ENCODE measurements around the gene RYR3.

Gene RYR3

GRCh38 chr15:33322091-33322490 lies 11.3 kb downstream of the RYR3 start:
- no peak for DNase-seq

- DNase-seq, result no peak
Observed at GRCh38 chr15:33324609-33325008, 13.8 kb downstream of the RYR3 start.

- DNase-seq, result no peak
Observed at GRCh38 chr15:33326908-33327307, 16.1 kb downstream of the RYR3 start.

DNA sequence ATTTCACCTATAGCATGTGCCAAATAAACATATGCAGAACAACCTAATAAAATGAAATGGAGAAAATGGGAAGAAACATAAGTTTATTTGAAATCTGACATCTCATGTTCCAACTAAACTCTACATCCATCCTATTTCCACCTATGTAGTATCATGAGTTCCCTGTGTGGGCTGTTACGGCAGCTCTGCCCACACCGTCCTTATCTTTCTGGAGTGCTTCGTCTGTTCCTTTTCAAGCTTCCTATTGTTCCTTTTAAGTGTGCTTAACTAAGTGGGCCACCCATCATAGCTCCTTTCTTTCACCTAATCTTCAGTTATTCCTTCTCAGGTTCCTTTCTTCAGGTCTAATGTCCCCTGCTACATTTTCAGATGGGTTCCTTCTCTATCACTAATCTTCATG lies 17.3 kb downstream of the RYR3 start:
- DNase-seq, result no peak

GRCh38 chr15:33329457-33329856 lies 18.7 kb downstream of the RYR3 start:
- no peak for DNase-seq

GRCh38 chr15:33330931-33331330 lies 20.2 kb downstream of the RYR3 start:
- no peak for DNase-seq

DNA sequence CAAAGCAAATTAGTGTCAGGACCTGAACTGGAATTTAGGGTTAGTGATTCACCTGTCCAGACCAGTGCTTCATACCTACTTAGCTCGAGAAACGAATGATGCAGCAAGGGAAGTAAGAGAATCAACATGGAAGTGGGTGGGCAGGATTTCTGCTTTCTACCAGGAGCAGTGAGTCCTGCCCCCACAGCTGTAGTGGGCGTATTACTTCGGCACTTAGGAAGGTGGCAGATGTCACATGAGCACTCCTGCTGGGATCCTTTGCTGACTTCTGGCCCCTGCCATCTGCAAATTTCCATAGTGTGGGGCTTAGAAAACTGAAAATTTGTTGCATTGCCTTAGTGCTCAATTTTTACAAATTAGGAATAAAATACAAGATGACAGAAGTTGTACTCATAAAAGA lies 31.2 kb downstream of the RYR3 start:
- no peak for DNase-seq

- no peak for DNase-seq
Observed at GRCh38 chr15:33343275-33343674, 32.5 kb downstream of the RYR3 start.

GRCh38 chr15:33344111-33344510 lies 33.3 kb downstream of the RYR3 start:
- DNase-seq, result no peak

GRCh38 chr15:33344530-33344929 lies 33.8 kb downstream of the RYR3 start:
- no peak for DNase-seq

GRCh38 chr15:33354411-33354810 lies 43.6 kb downstream of the RYR3 start:
- no peak for DNase-seq

DNA sequence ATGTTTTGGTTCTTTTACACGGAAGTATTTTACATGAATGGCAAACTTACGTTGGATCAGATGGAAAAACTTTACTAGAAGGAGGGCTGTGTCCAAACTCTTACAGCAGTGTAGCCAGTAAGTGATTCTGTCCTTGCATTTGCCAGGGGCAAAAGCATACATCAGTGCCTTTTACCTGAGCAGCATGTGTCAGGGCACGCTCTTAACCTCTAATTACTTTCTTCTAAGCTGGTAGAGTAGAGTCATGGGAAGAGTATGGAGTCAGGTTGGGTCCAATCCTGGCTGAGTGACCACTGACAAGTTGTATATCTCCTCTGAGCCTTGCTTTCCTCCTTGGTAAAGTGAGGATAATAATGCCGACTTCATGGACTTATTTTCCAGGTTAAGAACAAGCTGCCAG lies 47.1 kb downstream of the RYR3 start:
- no peak for DNase-seq

- no peak for DNase-seq
Observed at GRCh38 chr15:33358306-33358705, 47.5 kb downstream of the RYR3 start.

DNA sequence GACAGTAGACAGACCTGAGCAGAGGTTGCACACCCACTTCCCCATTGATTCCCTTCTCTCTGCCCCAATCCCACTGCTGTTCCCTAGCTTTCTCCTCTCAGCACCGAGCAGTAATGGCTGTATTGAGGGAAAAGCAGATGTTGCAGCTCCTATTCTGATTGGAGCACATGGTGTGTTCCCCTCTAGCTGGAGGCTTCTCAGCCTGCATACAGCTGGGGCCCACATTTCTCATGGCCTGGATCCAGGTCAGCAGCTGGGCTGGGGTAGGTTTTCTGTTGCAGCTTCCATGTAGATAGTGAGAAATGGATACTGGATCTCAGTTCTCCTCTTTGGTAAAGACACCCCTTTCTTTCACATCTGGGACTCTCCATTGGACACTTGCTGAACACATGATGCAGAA lies 50.1 kb downstream of the RYR3 start:
- no peak for DNase-seq

DNA sequence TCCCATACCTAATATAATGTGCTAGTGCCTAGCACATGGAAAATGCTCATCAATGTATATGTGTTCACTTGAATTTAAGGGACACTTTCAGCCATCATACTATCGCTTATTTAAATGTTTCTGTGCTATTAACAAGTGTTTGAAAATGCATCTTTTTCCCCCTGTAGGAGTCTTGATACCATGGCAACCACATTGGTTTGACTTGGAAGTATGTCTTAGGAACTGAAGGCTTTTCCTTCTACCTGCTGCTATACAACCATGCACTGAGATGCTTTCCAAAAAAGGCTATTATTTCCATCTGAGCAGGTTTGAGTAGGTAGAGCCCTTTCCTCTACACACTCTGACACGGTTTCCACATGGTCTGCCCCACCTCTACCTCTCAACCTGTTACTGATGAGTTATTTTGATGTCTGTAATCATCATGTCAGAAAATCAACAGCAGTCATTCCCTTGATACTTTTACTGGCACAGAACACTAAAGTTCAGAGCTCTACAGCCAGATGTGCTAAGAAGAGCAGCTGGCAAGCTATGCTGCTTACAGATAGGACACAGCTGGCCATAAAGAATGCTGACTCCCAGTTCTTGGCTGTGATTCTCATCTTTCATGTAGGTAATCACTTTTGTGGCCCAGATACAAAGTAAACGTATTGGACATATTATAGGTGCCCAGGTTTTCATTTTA lies 59.3 kb downstream of the RYR3 start:
- no peak for DNase-seq

- no peak for DNase-seq
Observed at GRCh38 chr15:33370623-33371020, 59.9 kb downstream of the RYR3 start.

DNA sequence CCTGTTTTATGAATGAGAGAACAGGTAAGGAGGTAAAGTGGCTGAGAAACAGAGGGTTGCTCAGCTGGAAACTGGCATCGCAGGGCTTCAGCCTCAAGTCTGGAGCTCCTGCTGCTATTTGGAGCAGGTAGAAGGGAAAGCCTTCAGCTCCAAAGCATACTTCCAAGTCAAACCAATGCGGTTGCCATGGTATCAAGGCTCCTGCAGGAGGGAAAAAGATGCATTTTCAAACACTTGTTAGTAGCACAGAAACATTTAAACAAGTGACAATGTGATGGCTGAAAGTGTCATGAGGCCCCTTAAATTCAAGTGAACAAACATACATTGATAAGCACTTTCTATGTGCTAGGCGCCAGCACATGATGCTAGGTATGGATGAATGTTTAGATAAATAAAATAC lies 60.4 kb downstream of the RYR3 start:
- no peak for DNase-seq

GRCh38 chr15:33374226-33374914 lies 63.6 kb downstream of the RYR3 start:
- DNase-seq, result no peak

GRCh38 chr15:33375236-33375635 lies 64.5 kb downstream of the RYR3 start:
- no peak for DNase-seq

GRCh38 chr15:33377204-33377603 lies 66.4 kb downstream of the RYR3 start:
- DNase-seq, result no peak

DNA sequence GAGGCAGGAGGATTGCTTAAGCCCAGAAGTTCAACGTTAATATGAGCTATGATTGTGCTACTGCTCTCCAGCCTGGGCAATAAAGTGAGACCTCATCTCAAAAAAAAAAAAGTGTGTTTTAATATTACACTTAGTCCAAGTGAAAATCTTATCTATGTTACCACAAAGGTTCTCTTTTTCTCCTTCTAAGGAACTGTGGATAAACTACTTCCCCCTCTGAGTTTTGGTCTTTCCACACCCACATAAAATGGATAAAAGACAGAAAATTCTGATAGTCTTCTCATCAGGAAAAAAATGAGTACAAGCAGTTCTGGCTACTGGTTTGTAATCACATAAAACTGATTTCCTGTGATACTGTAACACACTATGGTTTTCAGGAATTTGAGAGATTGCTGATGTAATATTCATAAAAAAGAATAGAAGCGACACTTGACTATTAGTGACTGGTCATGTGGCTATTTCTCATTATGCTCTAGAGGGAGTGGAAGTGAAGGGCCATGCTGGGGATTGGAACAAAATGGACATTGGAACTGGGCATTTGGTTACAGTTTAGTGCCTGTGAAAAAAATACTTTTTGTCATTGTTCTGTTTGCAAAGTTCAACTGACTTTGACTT lies 68.2 kb downstream of the RYR3 start:
- DNase-seq, result no peak

DNA sequence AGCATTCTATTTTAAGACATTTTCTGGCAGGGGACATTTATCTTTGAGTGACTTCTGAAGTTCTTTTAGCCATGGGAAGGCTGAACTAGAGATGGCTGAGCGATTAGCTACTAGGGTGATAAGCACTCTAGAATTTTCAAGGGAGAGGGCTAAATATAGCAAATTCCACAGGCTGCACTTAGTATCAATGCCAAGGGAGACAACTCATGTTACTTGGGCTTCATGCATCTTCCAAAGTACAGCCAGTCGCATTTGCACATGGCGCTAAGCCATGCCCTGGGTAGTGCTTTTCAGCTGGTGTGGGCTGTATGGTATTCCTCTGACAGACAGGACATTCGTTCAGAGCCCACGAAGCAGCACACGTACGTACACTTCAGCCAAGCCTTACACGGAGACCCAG lies 69.6 kb downstream of the RYR3 start:
- no peak for DNase-seq

GRCh38 chr15:33382491-33382890 lies 71.7 kb downstream of the RYR3 start:
- no peak for DNase-seq

DNA sequence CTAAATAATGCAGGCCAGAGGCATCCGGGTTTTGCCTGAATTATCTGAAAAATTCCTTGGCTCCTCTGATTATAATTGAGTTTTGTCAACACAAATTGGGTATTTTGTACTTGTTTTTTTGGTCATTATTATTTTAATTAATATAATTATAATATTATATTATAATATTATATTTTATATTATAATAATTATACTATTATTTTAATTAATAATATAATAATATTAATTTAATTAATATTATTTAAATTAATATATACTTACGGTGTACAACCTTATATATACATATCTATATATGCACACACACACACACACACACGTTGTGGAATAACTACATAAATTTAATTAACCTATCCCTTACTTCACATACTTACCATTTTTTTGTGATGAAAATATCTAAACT lies 73.5 kb downstream of the RYR3 start:
- DNase-seq, result no peak

DNA sequence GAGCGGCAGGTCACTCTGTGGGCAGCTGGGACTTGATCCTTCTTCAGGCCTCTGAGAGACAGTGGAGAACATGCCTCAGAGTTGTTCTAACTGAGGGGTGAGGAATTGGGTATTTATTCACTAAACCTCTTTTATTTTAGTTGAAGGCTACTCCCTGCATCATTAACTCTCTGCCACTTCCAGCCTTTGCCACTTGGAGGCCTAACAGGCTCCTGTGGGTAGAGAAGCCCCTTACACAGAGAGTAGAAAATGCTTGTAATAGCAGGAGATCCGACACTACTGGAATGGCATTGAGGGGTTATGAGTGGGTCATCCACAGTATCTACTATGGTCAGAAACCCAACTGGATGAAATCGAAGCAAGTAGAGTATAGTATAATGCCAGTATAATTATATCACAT lies 81.7 kb downstream of the RYR3 start:
- DNase-seq, result no peak

Measured in stimulated activated CD4-positive, alpha-beta T cell treated with anti-CD3 and anti-CD28 coated beads, Interleukin-4, amount 100 ng/mL, for 4 hours (primary cell).